ENCODE results near the gene DDX19B.

Gene DDX19B

GRCh38 chr16:70364399-70364798 is 65.4 kb downstream of the DDX19B start:
- DNase-seq = no peak

- peak; percentile 12 for DNase-seq
These were observed 71.2 kb downstream of the DDX19B start for GRCh38 chr16:70370145-70370544.

- DNase-seq = no peak
These were observed 71.9 kb downstream of the DDX19B start for GRCh38 chr16:70370924-70371323.

- no peak for DNase-seq
These were observed 74.1 kb downstream of the DDX19B start for GRCh38 chr16:70372921-70373728.

GRCh38 chr16:70374213-70374612 is 75.2 kb downstream of the DDX19B start:
- DNase-seq = no peak

- DNase-seq = no peak
These were observed 76.9 kb downstream of the DDX19B start for GRCh38 chr16:70375636-70376611.

GRCh38 chr16:70377782-70378181 is 78.8 kb downstream of the DDX19B start:
- DNase-seq = no peak

- no peak for DNase-seq
These were observed 80.0 kb downstream of the DDX19B start for GRCh38 chr16:70378869-70379493.

- DNase-seq = peak; percentile 58
These were observed 81.4 kb downstream of the DDX19B start for GRCh38 chr16:70380248-70380918.

- DNase-seq = peak; percentile 94
These were observed 82.1 kb downstream of the DDX19B start for GRCh38 chr16:70380919-70381603.

- no peak for DNase-seq
These were observed 82.8 kb downstream of the DDX19B start for GRCh38 chr16:70381604-70382342.

GRCh38 chr16:70383421-70383960 is 84.5 kb downstream of the DDX19B start:
- no peak for DNase-seq

Measured in inflammatory macrophage treated with lipopolysaccharide for 4 hours (primary cell).